Measurements from ENCODE around the gene STEAP2. TPM values are rescaled to one million over a fixed set of nuclear protein-coding genes. Genes with fewer than 3 reads are reported as not detected.

The STEAP2 gene
- total RNA-seq, 4 donors from 2014 or later = 11.9 to 34.3 (median 27.4) TPM

DNA sequence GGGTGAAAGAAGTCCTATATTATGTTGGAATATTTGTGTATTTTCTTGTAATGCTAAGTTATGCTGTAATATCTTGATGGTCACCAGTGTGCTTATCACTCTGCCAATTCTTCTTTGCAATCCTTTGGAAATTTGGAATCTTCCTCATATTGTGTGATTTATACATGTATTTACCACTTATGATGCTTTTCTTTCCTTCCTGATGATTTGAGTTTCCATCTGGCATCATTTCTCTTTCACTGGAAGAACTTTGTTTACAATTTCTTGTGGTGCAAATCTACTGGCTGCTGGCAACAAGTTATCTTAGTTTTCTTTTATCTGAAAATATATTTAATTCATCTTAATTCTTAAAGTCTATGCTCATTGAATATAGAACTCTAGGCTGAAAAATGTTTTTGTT, 62.6 kb downstream of the STEAP2 start:
- H3K27me3 ChIP-seq = no peaks in the 10 kb centered on the region
- DNase-seq = no peak
- H3K4me3 ChIP-seq (replicated peaks in 1 of 3) = no peak overlapping the region
- H3K4me1 ChIP-seq = no peaks in the 10 kb centered on the region
- no peaks in the 10 kb centered on the region for H3K36me3 ChIP-seq
- intact Hi-C loops (cut with DNase I) = no loop called here
- TF ChIP-seq CTCF (IDR thresholded peaks at IDR 0.05) = no peak
- no peak for TF ChIP-seq POLR2A (IDR thresholded peaks at IDR 0.05)
- H3K9me3 ChIP-seq = no peaks in the 10 kb centered on the region
- H3K27ac ChIP-seq = no peak overlapping the region

DNA sequence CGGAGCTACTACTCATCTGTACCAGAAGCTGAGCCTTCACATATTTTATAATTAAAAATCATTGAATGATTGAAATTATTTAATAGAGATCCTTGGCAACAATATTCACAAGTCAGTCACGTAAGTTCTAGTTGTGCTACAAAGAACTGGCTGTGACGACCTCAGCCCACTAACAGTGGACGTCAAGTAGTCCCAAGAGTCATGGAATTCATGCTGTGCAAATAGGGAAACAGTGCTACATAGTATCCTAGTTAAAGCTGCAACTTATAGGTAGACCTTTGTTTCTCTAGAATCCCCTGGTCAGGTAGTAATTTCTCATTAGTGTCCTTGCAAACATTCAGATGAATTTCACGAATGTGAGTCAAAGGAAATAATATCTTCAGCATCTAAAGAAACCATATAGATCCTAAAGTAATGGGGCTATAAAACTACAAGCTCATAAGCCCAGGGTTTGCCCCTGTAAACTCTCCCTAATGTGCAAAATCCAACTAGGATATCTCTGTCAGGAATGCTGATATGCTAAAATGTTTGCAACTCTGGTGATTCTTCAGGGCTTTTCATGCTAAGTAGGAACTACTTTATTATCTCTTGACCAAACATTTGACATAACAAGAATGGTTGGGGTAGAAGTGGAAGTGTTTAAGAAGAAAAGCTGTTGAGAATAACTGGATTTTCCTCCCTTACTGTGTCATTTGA, 64.6 kb downstream of the STEAP2 start:
- H3K9me3 ChIP-seq = no peaks in the 10 kb centered on the region
- 74 to 86% methylated on average over 5 of the region's 5 CpGs for WGBS, 2 donors
- H3K27me3 ChIP-seq = no peaks in the 10 kb centered on the region
- no peak for DNase-seq
- H3K36me3 ChIP-seq = peaks cover 0 to 5% of the 10 kb centered on the region in 2 donors
- TF ChIP-seq POLR2A (IDR thresholded peaks at IDR 0.05) (no peak), CTCF (IDR thresholded peaks at IDR 0.05) (no peak)
- no peak overlapping the region for H3K4me3 ChIP-seq (replicated peaks in 1 of 3)
- no peaks in the 10 kb centered on the region for H3K4me1 ChIP-seq
- H3K27ac ChIP-seq = no peak overlapping the region
- intact Hi-C loops (cut with DNase I) = no loop called here

Small RNAs within 50 kb of the gene (small RNA-seq; reads per million reads assigned to genes)
- gene RF00019 = not detected

Other genes starting within 250 kb of the STEAP2 start
- 10 to 100 TPM in 1 of 4 donors, 1 to 10 TPM in 3; 1.4 to 27.5 (median 7.3) TPM for gene STEAP1, start 57.3 kb upstream of the STEAP2 start, total RNA-seq
- gene CFAP69, start 33.4 kb downstream of the STEAP2 start, total RNA-seq = 10 to 100 TPM; 12.6 to 73.8 (median 32.5) TPM
- gene FAM237B, start 109.6 kb downstream of the STEAP2 start, total RNA-seq = not detected
- gene GTPBP10, start 135.0 kb downstream of the STEAP2 start, total RNA-seq = 10 to 100 TPM; 25.0 to 41.4 (median 33.2) TPM
- gene CLDN12, start 191.7 kb downstream of the STEAP2 start, total RNA-seq = 10 to 100 TPM; 22.8 to 35.5 (median 29.3) TPM